HG03439 (cell line): Measurements from ENCODE around the gene POLR1E.

ENCODE experiments used
- ATAC-seq: cut with Tn5 transposase; IDR thresholded peaks from one replicate; pipeline ENCODE4 v1.9.1; 2021; ENCODE audit warnings: mild to moderate bottlenecking, moderate library complexity; ENCODE audit not compliant: unreplicated experiment

POLR1E gene

DNA sequence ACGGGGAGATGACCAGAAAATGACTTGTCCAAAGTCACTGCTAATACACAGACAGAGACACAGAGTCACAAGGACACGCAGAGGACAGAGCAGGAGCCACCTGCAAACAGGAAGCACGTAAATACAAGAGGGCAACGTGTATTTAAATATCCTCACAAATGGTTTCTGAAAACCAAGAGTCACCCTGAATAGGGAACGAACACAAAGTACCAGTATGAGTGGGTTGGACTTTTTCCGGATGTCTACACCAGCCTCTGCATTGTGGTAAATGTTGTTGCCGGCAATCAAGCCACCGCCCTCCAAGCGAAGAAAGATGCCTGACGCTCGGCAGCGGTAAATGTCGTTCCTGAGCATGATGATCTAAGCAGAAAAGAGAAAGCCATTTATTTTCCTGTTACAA, 46.0 kb downstream of the POLR1E start:
- ATAC-seq: peak; percentile 69

DNA sequence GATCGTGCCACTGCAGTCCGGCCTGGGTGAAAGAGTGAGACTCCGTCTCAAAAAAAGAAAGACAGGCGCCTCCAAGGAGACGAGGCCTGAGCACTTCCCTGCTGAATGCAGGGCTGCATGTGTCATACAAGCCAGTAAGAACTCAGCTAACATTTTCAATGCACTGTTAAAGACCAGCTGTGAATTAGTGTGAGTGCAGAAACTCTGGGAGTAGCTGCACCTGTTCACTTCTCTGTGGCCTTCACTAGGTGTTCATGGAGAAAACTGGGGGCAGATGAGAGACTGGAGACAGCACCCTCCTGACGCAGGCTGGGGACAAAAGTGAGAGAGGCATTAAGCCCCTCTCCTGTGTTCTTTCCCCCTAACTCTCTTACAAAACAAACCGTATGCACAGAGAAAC, 48.7 kb downstream of the POLR1E start:
- ATAC-seq: no peak

DNA sequence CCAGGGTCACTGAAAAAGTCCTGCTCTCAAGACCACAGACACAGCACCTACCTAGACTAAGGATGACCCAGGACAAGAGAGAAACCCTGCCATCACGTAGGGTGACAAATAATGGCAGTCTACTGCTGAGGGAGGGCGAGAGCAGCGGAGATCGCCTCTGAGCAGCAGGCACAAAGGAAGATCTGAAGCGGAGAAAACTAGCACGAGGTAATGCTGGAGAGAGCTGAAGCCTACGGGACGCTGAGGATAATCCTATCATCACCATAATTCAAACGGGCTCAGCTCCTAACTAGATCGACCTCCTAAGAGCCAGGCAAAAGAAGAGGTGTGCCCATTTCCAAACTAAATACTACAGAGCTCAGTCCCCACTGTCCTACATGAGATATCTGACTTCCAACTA, 49.2 kb downstream of the POLR1E start:
- ATAC-seq: no peak

DNA sequence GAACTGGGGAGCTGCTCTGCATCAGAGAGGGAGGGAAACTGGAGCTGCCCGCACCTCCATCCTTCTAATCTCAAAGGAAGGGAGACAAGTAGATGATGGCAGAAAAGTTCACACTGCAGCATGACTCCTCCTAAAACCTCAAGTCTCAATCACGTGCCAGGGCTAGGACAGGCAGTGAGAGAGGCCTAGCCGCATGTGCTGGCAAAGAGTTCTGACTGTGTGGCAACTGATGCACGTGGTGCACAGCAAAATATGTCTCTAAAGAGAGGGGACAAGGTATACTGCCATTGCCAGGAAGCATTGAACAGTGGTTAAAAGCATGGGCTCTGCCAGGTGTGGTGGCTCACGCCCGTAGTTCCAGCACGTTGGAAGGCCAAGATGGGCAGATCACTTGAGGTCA, 52.4 kb downstream of the POLR1E start:
- ATAC-seq: no peak

DNA sequence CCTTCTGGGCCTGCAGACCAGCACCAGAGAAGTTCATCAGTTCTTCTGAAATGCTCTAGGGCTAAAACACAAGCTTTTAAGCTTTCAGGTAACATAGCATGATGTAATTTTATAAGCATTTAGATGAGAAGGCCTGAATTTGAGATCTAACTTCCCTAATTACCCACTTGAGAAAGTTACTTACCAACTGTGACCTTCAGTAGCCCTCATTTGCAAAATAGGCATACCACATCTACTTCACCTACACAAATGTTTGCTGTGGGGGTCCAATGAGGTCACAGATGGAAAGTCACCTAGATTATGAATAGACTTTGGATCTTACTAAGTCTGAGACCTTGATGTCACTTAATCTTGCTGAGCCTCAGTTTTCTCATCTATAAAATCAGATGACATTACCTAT, 53.9 kb downstream of the POLR1E start:
- ATAC-seq: no peak

DNA sequence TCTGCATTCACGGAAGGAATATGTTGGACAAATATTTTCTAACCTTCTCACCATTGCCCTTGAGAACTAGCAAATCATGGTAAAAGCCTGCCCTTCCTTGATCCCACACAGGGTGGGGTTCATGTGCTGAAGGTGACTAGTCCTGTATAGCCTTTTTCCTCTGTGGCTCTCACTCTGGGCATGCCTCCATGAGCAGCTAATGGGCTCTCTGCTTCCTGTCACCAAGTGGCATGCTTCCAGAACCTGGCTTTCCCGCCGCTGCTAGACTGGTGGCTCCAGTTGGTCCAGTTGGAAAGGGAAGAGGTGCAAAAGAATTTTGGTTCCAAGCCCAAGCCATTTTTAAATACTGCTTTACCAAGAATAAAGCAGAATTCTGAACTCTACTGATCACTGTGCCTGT, 54.9 kb downstream of the POLR1E start:
- no peak for ATAC-seq

DNA sequence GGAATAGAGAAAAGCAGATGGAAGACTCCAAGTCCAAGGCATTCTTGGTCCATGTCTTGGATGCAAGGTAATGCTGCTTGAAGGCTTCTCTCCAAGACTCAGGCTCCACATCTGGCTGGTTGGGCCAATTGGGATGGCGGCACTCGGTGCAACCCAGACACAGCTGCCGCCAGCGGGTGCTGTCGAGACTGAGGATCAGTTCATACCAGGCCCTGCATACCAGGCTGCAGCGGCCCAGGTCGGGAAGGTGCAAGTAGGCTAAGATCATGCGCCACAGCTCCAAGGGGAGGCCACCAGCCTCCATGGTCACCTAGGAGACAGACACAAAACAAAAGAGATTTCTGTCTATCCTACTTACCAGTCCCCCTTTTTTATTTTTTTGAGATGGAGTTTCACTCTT, 55.7 kb downstream of the POLR1E start:
- no peak for ATAC-seq

DNA sequence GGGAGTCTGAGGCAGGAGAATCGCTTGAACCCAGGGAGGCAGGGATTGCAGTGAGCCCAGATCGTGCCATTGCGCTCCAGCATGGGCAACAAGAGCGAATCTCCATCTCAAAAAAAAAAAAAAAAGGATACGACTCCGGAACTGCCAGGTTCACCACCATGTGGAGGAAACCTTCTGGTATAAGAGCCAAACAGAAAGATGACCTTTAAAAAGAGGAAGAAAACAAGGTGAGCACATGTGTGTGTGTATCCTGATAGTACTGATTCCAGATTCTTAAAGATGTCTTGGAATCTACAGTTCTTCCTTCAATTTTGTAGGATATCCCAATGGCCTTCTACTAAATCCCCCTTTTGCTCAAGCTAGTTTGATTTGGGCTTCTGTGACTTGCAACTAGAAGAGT, 56.7 kb downstream of the POLR1E start:
- no peak for ATAC-seq

DNA sequence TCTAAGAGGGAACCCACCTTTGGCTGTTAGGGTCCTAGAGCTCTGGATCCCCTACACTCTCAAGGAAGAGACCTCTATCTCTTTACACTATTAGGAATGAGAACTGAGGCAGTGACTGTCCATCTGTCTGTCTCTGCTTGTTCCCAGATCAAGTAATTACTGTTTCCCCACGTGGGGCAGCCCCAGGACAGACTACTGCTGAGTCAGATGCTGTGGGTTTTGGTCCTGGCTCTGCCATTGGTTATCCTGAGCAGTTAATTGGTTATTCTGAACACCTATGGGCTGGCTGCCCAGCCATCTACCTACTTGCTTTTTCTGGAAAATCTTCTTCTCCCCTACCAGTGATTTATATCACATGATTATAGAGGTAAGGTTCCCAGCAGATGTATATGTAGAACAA, 57.1 kb downstream of the POLR1E start:
- ATAC-seq: no peak

DNA sequence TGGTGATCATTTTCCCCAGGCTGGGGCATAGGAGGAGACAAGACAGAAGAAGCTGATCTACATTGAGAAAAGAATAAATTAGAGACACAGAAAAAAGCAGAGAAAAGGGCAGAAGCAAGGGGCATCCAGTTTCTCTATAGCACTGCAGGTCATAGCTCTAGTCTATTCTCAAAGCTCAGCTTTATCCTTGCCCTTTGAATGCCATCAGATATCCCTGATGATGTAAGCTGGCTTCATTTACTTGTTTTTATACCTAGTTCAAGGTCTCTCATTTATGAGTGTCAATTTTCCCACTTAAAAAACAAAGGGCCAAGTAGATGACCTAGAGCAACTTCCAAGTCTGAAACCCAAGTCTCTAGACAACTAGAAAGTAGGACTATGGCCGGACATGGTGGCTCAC, 57.7 kb downstream of the POLR1E start:
- no peak for ATAC-seq

DNA sequence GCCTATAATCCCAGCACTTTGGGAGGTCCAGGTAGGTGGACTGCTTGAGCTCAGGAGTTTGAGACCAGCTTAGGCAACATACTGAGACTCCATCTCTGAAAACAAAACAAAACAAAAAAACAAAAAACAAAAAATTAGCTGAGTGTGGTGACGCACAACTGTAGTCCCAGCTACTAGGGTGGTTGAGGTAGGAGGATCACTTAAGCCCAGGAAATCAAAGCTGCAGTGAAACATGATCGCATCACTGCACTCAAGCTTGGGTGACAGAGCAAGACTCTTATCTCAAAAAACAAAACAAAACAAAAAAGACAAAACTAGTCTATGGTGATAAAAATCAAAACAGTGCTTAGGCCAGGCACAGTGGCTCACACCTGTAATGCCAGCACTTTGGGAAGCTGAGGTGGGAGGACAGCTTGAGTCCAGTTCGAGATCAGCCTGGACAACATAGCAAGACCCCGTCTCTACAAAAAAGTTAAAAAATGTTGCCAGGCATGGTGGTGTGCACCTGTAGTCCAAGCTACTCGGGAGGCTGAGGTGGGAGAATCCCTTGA, 61.7 kb downstream of the POLR1E start:
- ATAC-seq: no peak

DNA sequence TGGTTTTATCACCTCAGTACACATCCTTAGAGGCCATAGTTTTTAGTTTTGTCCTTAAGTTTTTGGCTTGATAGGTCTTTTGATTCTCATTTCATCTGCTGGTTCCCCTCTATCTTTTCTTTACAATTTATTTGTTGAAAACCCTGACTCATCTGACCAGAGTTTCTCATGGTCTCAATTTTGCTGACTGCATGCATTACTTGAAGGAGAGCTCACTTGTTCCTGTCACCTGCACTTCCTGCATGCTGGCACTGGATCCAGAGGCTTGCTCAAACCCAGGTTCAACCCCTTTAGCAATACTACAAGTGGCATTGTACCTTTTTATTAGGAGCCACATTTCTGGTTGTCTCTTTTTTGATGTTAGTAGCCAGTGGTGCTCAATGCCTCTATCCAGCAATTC, 63.8 kb downstream of the POLR1E start:
- no peak for ATAC-seq

DNA sequence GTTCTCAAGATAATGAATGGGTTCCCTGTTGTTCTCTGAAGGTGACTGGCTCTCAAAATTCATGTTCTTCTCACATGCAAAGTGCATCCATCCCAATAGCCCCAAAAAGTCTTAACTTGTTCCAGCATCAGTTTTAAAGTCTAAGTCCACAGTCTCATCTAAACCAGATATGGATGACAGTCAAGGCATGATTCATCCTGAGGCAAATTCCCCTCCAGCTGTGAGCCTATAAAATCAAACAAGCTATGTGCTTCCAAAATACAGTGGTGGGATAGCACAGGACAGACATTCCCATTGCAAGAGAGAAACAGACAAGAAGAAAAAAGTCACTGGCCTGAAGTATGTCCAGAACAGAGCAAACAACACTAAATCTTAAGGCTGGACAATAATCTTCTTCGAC, 65.0 kb downstream of the POLR1E start:
- ATAC-seq: no peak

DNA sequence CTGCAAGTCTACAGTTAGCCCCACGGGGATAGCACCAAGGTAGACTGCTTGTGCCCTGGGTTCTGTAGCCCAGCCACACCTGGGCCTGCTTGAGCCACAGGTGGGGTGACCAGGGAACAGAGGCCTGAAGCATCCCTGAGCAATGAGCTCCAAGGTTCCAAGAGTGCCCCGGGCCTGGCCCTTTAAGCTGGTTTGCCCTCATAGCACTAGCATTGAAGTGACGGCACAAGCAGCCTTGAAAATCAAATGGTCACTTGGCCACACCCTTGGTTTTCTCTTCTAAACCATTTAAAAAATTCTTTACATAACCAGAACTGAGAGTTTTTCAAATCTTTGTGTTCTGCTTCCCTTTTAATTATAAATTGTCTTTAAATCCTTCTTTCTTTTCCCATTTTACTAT, 65.7 kb downstream of the POLR1E start:
- ATAC-seq: no peak

DNA sequence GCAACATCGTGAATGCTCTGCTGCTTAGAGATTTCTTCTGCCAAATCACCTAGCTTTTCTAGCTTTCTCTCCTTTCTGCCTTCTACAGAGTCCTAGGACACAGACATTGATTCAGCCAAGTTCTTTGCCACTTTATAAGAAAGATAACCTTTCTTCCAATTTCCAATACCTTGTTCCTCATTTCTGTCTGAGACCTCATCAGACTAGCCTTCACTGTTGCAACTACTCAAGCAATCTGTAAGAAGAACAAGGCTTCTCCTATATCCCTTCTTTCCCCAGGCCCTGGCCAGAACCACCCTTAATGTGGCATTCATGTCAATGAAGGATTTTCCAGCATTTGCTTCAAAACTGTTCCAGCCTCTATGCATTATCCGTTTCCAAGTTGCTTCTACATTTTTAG, 66.1 kb downstream of the POLR1E start:
- no peak for ATAC-seq
